Tibial nerve (tissue), 4 donors: ENCODE results near the gene LBP.

Experiments
- CTCF ChIP-seq, 5 experiments: fragments of 200-600 bp in 3 of 5; fragments of 450-650 bp in 2 of 5; sonication (generic) in 3 of 5; IDR thresholded peaks; one replicate each; pipeline ENCODE4 v1.5.1; 2016 to 2019; ENCODE audit warnings: antibody characterized with exemption in 5 of 5, mild to moderate bottlenecking in 3 of 5, moderate library complexity in 2 of 5
- EP300 ChIP-seq, 2 donors: sonication (generic); formaldehyde crosslinking; IDR thresholded peaks; one replicate each; pipeline ENCODE4 v1.6.1; 2017; ENCODE audit warnings: antibody characterized with exemption in 2 of 2, mild to moderate bottlenecking in 1 of 2
- POLR2A ChIP-seq, 2 donors: fragments of 450-650 bp; IDR thresholded peaks; one replicate each; pipeline ENCODE4 v1.6.1; 2017; ENCODE audit warnings: antibody characterized with exemption in 2 of 2, mild to moderate bottlenecking in 2 of 2, moderate library complexity in 2 of 2

- TF ChIP-seq POLR2A (IDR thresholded peaks at IDR 0.05) (no peak), CTCF (IDR thresholded peaks at IDR 0.05) (no peak), EP300 (IDR thresholded peaks at IDR 0.05) (no peak)
These were observed 80.0 kb downstream of the LBP start for GRCh38 chr20:38426006-38426897.
